GM19328 (cell line): Measurements from ENCODE around the gene ARHGAP11A.

Experiments
- ATAC-seq: cut with Tn5 transposase; IDR thresholded peaks from one replicate; pipeline ENCODE4 v1.9.1; 2021; ENCODE audit warnings: mild to moderate bottlenecking, moderate library complexity; ENCODE audit not compliant: unreplicated experiment

ARHGAP11A gene

DNA sequence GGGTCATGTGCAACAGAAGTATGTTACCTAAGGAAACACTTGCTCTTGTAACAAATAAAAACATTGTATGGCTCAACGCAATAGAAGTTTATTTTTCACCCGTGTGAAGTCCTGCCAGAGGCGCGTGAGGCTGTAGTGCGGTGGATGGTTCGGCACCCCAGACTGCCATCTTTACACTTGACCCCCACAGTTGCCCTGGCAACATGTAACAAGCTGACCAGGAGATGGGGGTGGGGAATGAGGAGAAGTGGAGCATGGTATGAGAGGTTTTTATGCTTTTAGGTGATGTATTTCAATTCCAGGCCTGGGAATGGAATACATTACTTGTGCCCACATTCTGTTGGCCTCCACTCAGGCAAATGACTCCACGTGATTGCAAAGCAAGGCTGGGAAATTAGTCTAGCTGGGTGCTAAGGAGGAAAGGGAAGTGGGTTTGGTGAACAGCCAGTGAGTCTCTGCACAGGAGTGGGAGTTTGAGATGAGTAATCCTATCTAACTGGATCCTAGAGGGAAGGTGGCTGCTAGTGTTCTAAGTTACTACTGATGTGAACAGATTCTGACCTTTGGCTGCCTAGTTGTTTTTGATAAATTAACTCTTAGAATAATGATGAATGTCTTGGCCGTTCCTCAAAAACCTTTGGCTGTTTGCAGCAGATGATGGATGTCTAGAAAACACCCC, 68.7 kb downstream of the ARHGAP11A start:
- no peak for ATAC-seq

DNA sequence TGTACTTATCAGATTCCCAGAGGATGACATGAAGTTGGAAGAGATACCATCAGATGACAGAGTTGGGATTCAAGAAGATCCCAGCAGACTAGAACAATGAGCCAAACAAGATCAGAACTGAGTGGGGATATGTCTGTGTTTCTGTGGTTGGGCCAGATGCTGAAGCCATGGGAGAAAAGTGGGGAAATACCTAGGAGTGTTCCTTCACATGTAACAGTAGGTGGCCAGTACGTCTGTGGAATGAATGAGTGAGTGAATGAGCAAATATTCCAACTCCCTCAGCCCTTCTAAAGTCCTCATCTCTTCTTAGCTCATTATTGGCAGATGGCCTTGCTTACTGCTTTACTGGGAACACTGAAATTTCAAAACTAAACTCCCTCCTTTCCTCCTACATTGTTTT, 70.3 kb downstream of the ARHGAP11A start:
- no peak for ATAC-seq

DNA sequence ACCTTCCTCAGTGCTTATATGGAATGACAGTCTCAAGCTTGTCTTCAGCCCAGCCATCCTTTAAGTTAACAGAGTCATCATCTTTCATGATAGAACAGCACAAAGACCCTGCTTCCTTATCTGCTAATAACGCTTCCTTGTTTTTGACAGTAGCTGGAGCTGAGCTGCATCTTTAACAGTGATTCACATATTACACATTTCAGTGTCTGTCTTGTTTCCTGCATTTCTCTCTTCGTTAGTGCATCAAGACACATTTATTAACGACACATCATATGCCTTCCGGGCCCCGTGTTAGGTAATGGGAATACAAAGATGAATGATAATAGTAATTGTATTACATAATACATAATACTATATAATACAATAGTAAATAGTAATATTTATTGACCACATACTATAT, 72.3 kb downstream of the ARHGAP11A start:
- ATAC-seq = no peak

DNA sequence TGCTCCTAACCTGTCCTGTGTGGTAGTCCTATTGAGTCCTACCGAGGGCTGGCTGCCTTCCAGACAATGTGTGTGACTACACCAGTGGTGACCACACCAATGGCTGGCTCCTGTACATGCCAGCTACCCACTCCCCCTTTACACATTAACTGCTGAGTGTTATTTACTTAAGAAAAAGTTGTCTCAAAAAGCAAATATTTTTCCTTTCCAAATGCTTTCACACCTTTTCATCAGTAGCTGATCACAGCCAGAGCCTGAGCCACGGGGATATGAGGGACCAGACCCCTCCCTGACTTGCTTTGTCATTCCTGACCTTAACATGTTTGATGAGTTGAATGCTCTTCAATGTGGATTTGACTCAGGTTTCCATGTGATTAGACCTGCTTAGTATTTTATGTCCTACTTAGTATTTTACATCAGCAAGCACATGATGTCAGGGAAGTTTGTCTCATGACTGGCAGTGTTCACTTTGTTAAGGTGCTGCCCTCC, 72.9 kb downstream of the ARHGAP11A start:
- ATAC-seq = no peak
